HEK293 (cell line): Measurements from ENCODE around the gene CENPC.

Experiments used
- CTCF ChIA-PET: fragments of 350-600 bp; formaldehyde crosslinking; extraction: SDS; loops from one replicate; lab custom pipeline; 2021; ENCODE audit warnings: antibody characterized with exemption; lab: Yijun Ruan, JAX
- POLR2A ChIA-PET: fragments of 300-600 bp; formaldehyde crosslinking; extraction: SDS; loops from one replicate; lab custom pipeline; 2020; ENCODE audit warnings: antibody characterized with exemption, inconsistent platforms; lab: Yijun Ruan, JAX
- H3K27ac ChIP-seq: fragments of 200-500 bp; sonication (Bioruptor generic); 2 replicates; pipeline ENCODE4 v1.5.1; 2014; ENCODE audit warnings: low read depth, low read length, control low read depth, inconsistent platforms; ENCODE audit errors: extremely low read depth
- H3K36me3 ChIP-seq, 2 experiments: fragments of 200-500 bp in 1 of 2; sonication (Bioruptor generic) in 1 of 2; 1 replicate in 1 of 2; 2 replicates in 1 of 2; pipeline ENCODE4 v1.5.1; 2014 to 2017; ENCODE audit warnings: inconsistent platforms in 2 of 2, low read length in 2 of 2; ENCODE audit not compliant: control insufficient read depth in 2 of 2, insufficient read depth in 1 of 2
- H3K4me1 ChIP-seq: fragments of 200-500 bp; sonication (Bioruptor generic); 2 replicates; pipeline ENCODE4 v1.5.1; 2014; ENCODE audit warnings: mild to moderate bottlenecking, low read length, inconsistent platforms; ENCODE audit not compliant: control insufficient read depth, insufficient read depth
- H3K4me3 ChIP-seq: 2 replicates; pipeline ENCODE4 v1.5.1; 2011; ENCODE audit warnings: low read depth, mild to moderate bottlenecking, control low read depth, low read length, moderate library complexity
- H3K9me3 ChIP-seq: fragments of 200-500 bp; sonication (Bioruptor generic); 2 replicates; pipeline ENCODE4 v1.5.1; 2014; ENCODE audit warnings: low read depth, low read length, inconsistent platforms; ENCODE audit not compliant: control insufficient read depth, insufficient read depth
- GLIS1 ChIP-seq: fragments of 450-650 bp; formaldehyde crosslinking; IDR thresholded peaks from 2 replicates; pipeline ENCODE4 v1.5.1; 2016; ENCODE audit warnings: missing biosample characterization, missing genetic modification characterization
- GLIS2 ChIP-seq: fragments of 450-650 bp; formaldehyde crosslinking; IDR thresholded peaks from 2 replicates; pipeline ENCODE4 v1.5.1; 2016; ENCODE audit warnings: missing biosample characterization, missing genetic modification characterization
- HOXC10 ChIP-seq: sonication (generic); formaldehyde crosslinking; IDR thresholded peaks from 2 replicates; pipeline ENCODE4 v1.8.1; 2023; ENCODE audit warnings: mild to moderate bottlenecking, missing genetic modification reagents
- TRIM28 ChIP-seq: IDR thresholded peaks from 2 replicates; pipeline ENCODE4 v1.6.1; 2011; ENCODE audit warnings: low read length, control low read depth, borderline replicate concordance
- ZBTB1 ChIP-seq: fragments of 450-650 bp; formaldehyde crosslinking; IDR thresholded peaks from 2 replicates; pipeline ENCODE4 v1.5.1; 2016; ENCODE audit warnings: missing biosample characterization, missing genetic modification characterization
- ZBTB7A ChIP-seq: fragments of 450-650 bp; formaldehyde crosslinking; IDR thresholded peaks from 2 replicates; pipeline ENCODE4 v1.5.1; 2016; ENCODE audit warnings: low read depth, missing biosample characterization, missing genetic modification characterization
- ZFP41 ChIP-seq: fragments of 450-650 bp; formaldehyde crosslinking; IDR thresholded peaks from 2 replicates; pipeline ENCODE4 v1.5.1; 2016; ENCODE audit warnings: missing biosample characterization, missing genetic modification characterization, borderline replicate concordance
- ZNF121 ChIP-seq: fragments of 450-650 bp; formaldehyde crosslinking; IDR thresholded peaks from 2 replicates; pipeline ENCODE4 v1.5.1; 2016; ENCODE audit warnings: missing biosample characterization, missing genetic modification characterization
- ZNF132 ChIP-seq: fragments of 450-650 bp; formaldehyde crosslinking; IDR thresholded peaks from 2 replicates; pipeline ENCODE4 v1.5.1; 2017; ENCODE audit warnings: missing biosample characterization, missing genetic modification characterization, borderline replicate concordance
- ZNF146 ChIP-seq: fragments of 450-650 bp; formaldehyde crosslinking; IDR thresholded peaks from 2 replicates; pipeline ENCODE4 v1.5.1; 2016; ENCODE audit warnings: missing biosample characterization, missing genetic modification characterization
- ZNF148 ChIP-seq: fragments of 450-650 bp; formaldehyde crosslinking; IDR thresholded peaks from 2 replicates; pipeline ENCODE4 v1.5.0; 2017; ENCODE audit warnings: missing biosample characterization, missing genetic modification characterization, borderline replicate concordance
- ZNF266 ChIP-seq: fragments of 450-650 bp; formaldehyde crosslinking; IDR thresholded peaks from 2 replicates; pipeline ENCODE4 v1.5.1; 2016; ENCODE audit warnings: missing biosample characterization, missing genetic modification characterization, low read depth
- ZNF404 ChIP-seq: fragments of 450-650 bp; formaldehyde crosslinking; IDR thresholded peaks from 2 replicates; pipeline ENCODE4 v1.5.1; 2017; ENCODE audit warnings: missing biosample characterization, missing genetic modification characterization
- ZNF501 ChIP-seq: fragments of 450-650 bp; formaldehyde crosslinking; IDR thresholded peaks from 2 replicates; pipeline ENCODE4 v1.5.1; 2016; ENCODE audit warnings: missing biosample characterization, missing genetic modification characterization
- ZNF561 ChIP-seq: fragments of 450-650 bp; IDR thresholded peaks from 2 replicates; pipeline ENCODE4 v1.5.1; 2018; ENCODE audit warnings: missing biosample characterization, missing genetic modification characterization, borderline replicate concordance
- ZNF600 ChIP-seq: fragments of 450-650 bp; formaldehyde crosslinking; IDR thresholded peaks from 2 replicates; pipeline ENCODE4 v1.5.1; 2016; ENCODE audit warnings: missing biosample characterization, missing genetic modification characterization
- ZNF654 ChIP-seq: fragments of 450-650 bp; formaldehyde crosslinking; IDR thresholded peaks from 2 replicates; pipeline ENCODE4 v1.5.1; 2016; ENCODE audit warnings: low read depth, missing biosample characterization, missing genetic modification characterization
- ZSCAN23 ChIP-seq: fragments of 450-650 bp; formaldehyde crosslinking; IDR thresholded peaks from 2 replicates; pipeline ENCODE4 v1.5.1; 2016; ENCODE audit warnings: missing biosample characterization, missing genetic modification characterization
- ZSCAN30 ChIP-seq: fragments of 450-650 bp; IDR thresholded peaks from 2 replicates; pipeline ENCODE4 v1.5.1; 2018; ENCODE audit warnings: missing biosample characterization, mild to moderate bottlenecking, missing genetic modification characterization, moderate library complexity
- TF ChIP-seq, protein P1 (sequence below): fragments of 450-650 bp; formaldehyde crosslinking; IDR thresholded peaks from 2 replicates; pipeline ENCODE4 v1.5.1; 2016; ENCODE audit warnings: missing biosample characterization, missing genetic modification characterization
- TF ChIP-seq, protein P2 (sequence below): fragments of 450-650 bp; formaldehyde crosslinking; IDR thresholded peaks from 2 replicates; pipeline ENCODE4 v1.5.1; 2017; ENCODE audit warnings: missing biosample characterization, missing genetic modification characterization
- TF ChIP-seq, protein P3 (sequence below): fragments of 450-650 bp; formaldehyde crosslinking; IDR thresholded peaks from 2 replicates; pipeline ENCODE4 v1.5.1; 2017; ENCODE audit warnings: missing biosample characterization, missing genetic modification characterization
- TF ChIP-seq, protein P4 (sequence below): fragments of 450-650 bp; formaldehyde crosslinking; IDR thresholded peaks from 2 replicates; pipeline ENCODE4 v1.5.1; 2017; ENCODE audit warnings: missing biosample characterization, missing genetic modification characterization

CENPC gene

GRCh38 chr4:67550451-67550850, 5.1 kb upstream of the CENPC start:
- Histone ChIP-seq H3K4me3 (no peak overlapping the region), H3K4me1 (no peaks in the 10 kb centered on the region), H3K9me3 (no peaks in the 10 kb centered on the region), H3K36me3 (no peaks in the 10 kb centered on the region), H3K27ac (no peak overlapping the region)
- TF ChIP-seq ZNF600 (tag by site-specific recombination) (no peak), ZNF121 (no peak), ZBTB7A (tag by site-specific recombination) (no peak)
- TF ChIP-seq, protein P1, sequence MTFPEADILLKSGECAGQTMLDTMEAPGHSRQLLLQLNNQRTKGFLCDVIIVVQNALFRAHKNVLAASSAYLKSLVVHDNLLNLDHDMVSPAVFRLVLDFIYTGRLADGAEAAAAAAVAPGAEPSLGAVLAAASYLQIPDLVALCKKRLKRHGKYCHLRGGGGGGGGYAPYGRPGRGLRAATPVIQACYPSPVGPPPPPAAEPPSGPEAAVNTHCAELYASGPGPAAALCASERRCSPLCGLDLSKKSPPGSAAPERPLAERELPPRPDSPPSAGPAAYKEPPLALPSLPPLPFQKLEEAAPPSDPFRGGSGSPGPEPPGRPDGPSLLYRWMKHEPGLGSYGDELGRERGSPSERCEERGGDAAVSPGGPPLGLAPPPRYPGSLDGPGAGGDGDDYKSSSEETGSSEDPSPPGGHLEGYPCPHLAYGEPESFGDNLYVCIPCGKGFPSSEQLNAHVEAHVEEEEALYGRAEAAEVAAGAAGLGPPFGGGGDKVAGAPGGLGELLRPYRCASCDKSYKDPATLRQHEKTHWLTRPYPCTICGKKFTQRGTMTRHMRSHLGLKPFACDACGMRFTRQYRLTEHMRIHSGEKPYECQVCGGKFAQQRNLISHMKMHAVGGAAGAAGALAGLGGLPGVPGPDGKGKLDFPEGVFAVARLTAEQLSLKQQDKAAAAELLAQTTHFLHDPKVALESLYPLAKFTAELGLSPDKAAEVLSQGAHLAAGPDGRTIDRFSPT (tag by site-specific recombination): no peak
- POLR2A ChIA-PET: no interaction called here
- CTCF ChIA-PET: no interaction called here

GRCh38 chr4:67549123-67549522, 3.8 kb upstream of the CENPC start:
- H3K4me1 ChIP-seq: no peaks in the 10 kb centered on the region
- H3K4me3 ChIP-seq: no peak overlapping the region
- no peak overlapping the region for H3K27ac ChIP-seq
- ChIA-PET CTCF (interaction anchor here (0.6 to 0.8 kb wide), 2 partner anchors 17 to 351 kb away, joined by 3 to 4 read pairs; no protein-coding TSS in a partner anchor), POLR2A (no interaction called here)
- H3K9me3 ChIP-seq: no peaks in the 10 kb centered on the region
- peak; percentile 49 for TF ChIP-seq ZNF654 (tag by site-specific recombination)
- TF ChIP-seq ZNF266: no peak
- H3K36me3 ChIP-seq: no peaks in the 10 kb centered on the region

DNA sequence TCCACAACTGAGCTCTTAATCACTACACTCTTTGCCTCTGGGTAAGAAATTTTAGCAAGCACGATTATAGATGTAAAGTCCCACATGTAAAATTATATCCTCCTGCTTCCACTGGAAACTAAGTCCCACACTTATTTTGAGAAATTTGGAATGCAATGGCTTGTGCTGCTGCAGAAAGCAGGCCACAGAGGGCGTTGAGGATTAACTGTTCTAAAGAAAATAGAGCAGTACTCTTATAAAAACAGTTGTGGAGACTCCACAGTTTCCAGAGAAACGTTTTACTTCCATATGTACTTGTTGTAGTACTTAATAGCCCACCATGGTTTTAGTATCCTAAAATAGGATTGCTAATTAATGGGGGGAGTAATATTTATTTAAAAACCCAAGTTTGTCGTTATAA, 1.7 kb upstream of the CENPC start:
- Histone ChIP-seq H3K9me3 (no peaks in the 10 kb centered on the region), H3K27ac (no peak overlapping the region), H3K36me3 (peaks cover 0 to 18% of the 10 kb centered on the region in 2 experiments; a peak in 1 of 3 replicates), H3K4me3 (no peak overlapping the region), H3K4me1 (no peaks in the 10 kb centered on the region)
- ChIA-PET CTCF (interaction anchor here (1.2 kb wide), 1 partner anchor 104 kb away, joined by 3 read pairs; no protein-coding TSS in a partner anchor), POLR2A (no interaction called here)
- TF ChIP-seq ZNF132 (tag by site-specific recombination) (no peak), GLIS2 (no peak), ZNF146 (no peak), ZBTB1 (tag by site-specific recombination) (no peak), HOXC10 (CRISPR knock-in tag) (no peak), ZNF501 (tag by site-specific recombination) (no peak), ZNF404 (tag by site-specific recombination) (no peak), GLIS1 (no peak), ZNF148 (tag by site-specific recombination) (no peak), ZSCAN30 (no peak), ZSCAN23 (tag by site-specific recombination) (no peak), ZFP41 (no peak), TRIM28 (no peak), ZNF561 (tag by site-specific recombination) (no peak)
- TF ChIP-seq, protein P2, sequence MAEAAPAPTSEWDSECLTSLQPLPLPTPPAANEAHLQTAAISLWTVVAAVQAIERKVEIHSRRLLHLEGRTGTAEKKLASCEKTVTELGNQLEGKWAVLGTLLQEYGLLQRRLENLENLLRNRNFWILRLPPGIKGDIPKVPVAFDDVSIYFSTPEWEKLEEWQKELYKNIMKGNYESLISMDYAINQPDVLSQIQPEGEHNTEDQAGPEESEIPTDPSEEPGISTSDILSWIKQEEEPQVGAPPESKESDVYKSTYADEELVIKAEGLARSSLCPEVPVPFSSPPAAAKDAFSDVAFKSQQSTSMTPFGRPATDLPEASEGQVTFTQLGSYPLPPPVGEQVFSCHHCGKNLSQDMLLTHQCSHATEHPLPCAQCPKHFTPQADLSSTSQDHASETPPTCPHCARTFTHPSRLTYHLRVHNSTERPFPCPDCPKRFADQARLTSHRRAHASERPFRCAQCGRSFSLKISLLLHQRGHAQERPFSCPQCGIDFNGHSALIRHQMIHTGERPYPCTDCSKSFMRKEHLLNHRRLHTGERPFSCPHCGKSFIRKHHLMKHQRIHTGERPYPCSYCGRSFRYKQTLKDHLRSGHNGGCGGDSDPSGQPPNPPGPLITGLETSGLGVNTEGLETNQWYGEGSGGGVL: no peak
- TF ChIP-seq, protein P3, sequence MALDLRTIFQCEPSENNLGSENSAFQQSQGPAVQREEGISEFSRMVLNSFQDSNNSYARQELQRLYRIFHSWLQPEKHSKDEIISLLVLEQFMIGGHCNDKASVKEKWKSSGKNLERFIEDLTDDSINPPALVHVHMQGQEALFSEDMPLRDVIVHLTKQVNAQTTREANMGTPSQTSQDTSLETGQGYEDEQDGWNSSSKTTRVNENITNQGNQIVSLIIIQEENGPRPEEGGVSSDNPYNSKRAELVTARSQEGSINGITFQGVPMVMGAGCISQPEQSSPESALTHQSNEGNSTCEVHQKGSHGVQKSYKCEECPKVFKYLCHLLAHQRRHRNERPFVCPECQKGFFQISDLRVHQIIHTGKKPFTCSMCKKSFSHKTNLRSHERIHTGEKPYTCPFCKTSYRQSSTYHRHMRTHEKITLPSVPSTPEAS: no peak
- TF ChIP-seq, protein P4, sequence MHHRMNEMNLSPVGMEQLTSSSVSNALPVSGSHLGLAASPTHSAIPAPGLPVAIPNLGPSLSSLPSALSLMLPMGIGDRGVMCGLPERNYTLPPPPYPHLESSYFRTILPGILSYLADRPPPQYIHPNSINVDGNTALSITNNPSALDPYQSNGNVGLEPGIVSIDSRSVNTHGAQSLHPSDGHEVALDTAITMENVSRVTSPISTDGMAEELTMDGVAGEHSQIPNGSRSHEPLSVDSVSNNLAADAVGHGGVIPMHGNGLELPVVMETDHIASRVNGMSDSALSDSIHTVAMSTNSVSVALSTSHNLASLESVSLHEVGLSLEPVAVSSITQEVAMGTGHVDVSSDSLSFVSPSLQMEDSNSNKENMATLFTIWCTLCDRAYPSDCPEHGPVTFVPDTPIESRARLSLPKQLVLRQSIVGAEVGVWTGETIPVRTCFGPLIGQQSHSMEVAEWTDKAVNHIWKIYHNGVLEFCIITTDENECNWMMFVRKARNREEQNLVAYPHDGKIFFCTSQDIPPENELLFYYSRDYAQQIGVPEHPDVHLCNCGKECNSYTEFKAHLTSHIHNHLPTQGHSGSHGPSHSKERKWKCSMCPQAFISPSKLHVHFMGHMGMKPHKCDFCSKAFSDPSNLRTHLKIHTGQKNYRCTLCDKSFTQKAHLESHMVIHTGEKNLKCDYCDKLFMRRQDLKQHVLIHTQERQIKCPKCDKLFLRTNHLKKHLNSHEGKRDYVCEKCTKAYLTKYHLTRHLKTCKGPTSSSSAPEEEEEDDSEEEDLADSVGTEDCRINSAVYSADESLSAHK (tag by site-specific recombination): no peak
